HEK293T (cell line): ENCODE data around the gene RUVBL2.
"Not testable (repeated sequence)": the region's sequence is repeated elsewhere in the genome, so short reads cannot be mapped to it uniquely, and the experiment has no call there.

ENCODE experiments used
- BHLHE40 ChIP-seq: fragments of 450-650 bp; IDR thresholded peaks from 2 replicates; pipeline ENCODE4 v1.6.1; 2016; ENCODE audit warnings: mild to moderate bottlenecking, moderate library complexity, borderline replicate concordance
- CTBP1 ChIP-seq: fragments of 450-650 bp; IDR thresholded peaks from 2 replicates; pipeline ENCODE4 v1.6.1; 2016; ENCODE audit warnings: borderline replicate concordance
- FOXM1 ChIP-seq: fragments of 450-650 bp; IDR thresholded peaks from 2 replicates; pipeline ENCODE4 v1.6.1; 2017; ENCODE audit warnings: mild to moderate bottlenecking, borderline replicate concordance
- L3MBTL2 ChIP-seq: fragments of 450-650 bp; conservative IDR thresholded peaks from 2 replicates; pipeline ENCODE4 v1.6.1; 2016; ENCODE audit warnings: mild to moderate bottlenecking
- LEF1 ChIP-seq: fragments of 450-650 bp; IDR thresholded peaks from 2 replicates; pipeline ENCODE4 v1.6.1; 2017; ENCODE audit warnings: mild to moderate bottlenecking, borderline replicate concordance
- SUZ12 ChIP-seq: fragments of 450-650 bp; IDR thresholded peaks from 2 replicates; pipeline ENCODE4 v1.6.1; 2016; ENCODE audit warnings: mild to moderate bottlenecking

- not testable (repeated sequence) for TF ChIP-seq CTBP1, SUZ12, FOXM1, L3MBTL2, BHLHE40, LEF1
These were observed 38.1 kb downstream of the RUVBL2 start, which contains the start of gene CGB2 for GRCh38 chr19:49031642-49032301.
